Trophoblast cell (in vitro differentiated cells and primary cell): ENCODE data around the gene RASL11A.

ENCODE experiments used
- DNase-seq, 2 donors: peaks; one replicate each; pipeline ENCODE4 v3.0.0-alpha.2; 2016
- H2AFZ ChIP-seq: 2 replicates; pipeline ENCODE4 v1.6.1; 2013; ENCODE audit warnings: low read length, moderate library complexity, mild to moderate bottlenecking; ENCODE audit not compliant: insufficient read depth, poor library complexity
- H2AK5ac ChIP-seq: 2 replicates; pipeline ENCODE4 v1.6.1; 2013; ENCODE audit warnings: mild to moderate bottlenecking, low read length
- H2BK120ac ChIP-seq: 2 replicates; pipeline ENCODE4 v1.6.1; 2013; ENCODE audit warnings: low read length, mild to moderate bottlenecking, moderate library complexity; ENCODE audit not compliant: insufficient read depth, poor library complexity
- H2BK12ac ChIP-seq: 2 replicates; pipeline ENCODE4 v1.6.1; 2013; ENCODE audit warnings: mild to moderate bottlenecking, low read length, moderate library complexity
- H2BK5ac ChIP-seq: 2 replicates; pipeline ENCODE4 v1.6.1; 2013; ENCODE audit warnings: low read length, low read depth, moderate library complexity, mild to moderate bottlenecking; ENCODE audit not compliant: poor library complexity
- H3K14ac ChIP-seq: 2 replicates; pipeline ENCODE4 v1.6.1; 2013; ENCODE audit warnings: mild to moderate bottlenecking, low read length
- H3K18ac ChIP-seq: 2 replicates; pipeline ENCODE4 v1.6.1; 2013; ENCODE audit warnings: mild to moderate bottlenecking, low read length
- H3K23ac ChIP-seq: 2 replicates; pipeline ENCODE4 v1.6.1; 2013; ENCODE audit warnings: low read length
- H3K27ac ChIP-seq: 2 replicates; pipeline ENCODE4 v1.5.1; 2013; ENCODE audit warnings: low read depth, mild to moderate bottlenecking, inconsistent platforms, low read length, moderate library complexity
- H3K27me3 ChIP-seq: 2 replicates; pipeline ENCODE4 v1.6.1; 2013; ENCODE audit warnings: inconsistent platforms, mild to moderate bottlenecking, low read length, moderate library complexity; ENCODE audit not compliant: insufficient read depth
- H3K36me3 ChIP-seq, 2 experiments: 1 replicate in 1 of 2; 2 replicates in 1 of 2; pipeline ENCODE4 v1.6.1; 2013; ENCODE audit warnings: low read length in 2 of 2, mild to moderate bottlenecking in 2 of 2, moderate library complexity in 1 of 2; ENCODE audit not compliant: insufficient read depth in 2 of 2, control insufficient read depth in 1 of 2
- H3K4ac ChIP-seq: 2 replicates; pipeline ENCODE4 v1.6.1; 2013; ENCODE audit warnings: low read depth, mild to moderate bottlenecking, low read length, moderate library complexity
- H3K4me1 ChIP-seq, 2 experiments: 1 replicate in 1 of 2; 2 replicates in 1 of 2; pipeline ENCODE4 v1.6.1; 2013; ENCODE audit warnings: low read length in 2 of 2, mild to moderate bottlenecking in 2 of 2, moderate library complexity in 1 of 2; ENCODE audit not compliant: insufficient read depth in 2 of 2, control insufficient read depth in 1 of 2
- H3K4me2 ChIP-seq: 2 replicates; pipeline ENCODE4 v1.6.1; 2013; ENCODE audit warnings: inconsistent platforms, mild to moderate bottlenecking, low read length, moderate library complexity
- H3K4me3 ChIP-seq: 2 replicates; pipeline ENCODE4 v1.5.1; 2013; ENCODE audit warnings: mild to moderate bottlenecking, low read depth, low read length, inconsistent platforms
- H3K79me1 ChIP-seq: one replicate; pipeline ENCODE4 v1.6.1; 2013; ENCODE audit warnings: low read length
- H3K79me2 ChIP-seq: 2 replicates; pipeline ENCODE4 v1.6.1; 2013; ENCODE audit warnings: low read length, mild to moderate bottlenecking; ENCODE audit not compliant: control insufficient read depth, insufficient read depth, poor library complexity
- H3K9ac ChIP-seq: 2 replicates; pipeline ENCODE4 v1.6.1; 2013; ENCODE audit warnings: mild to moderate bottlenecking, low read length
- H3K9me3 ChIP-seq: 2 replicates; pipeline ENCODE4 v1.6.1; 2013; ENCODE audit warnings: low read depth, mild to moderate bottlenecking, control low read depth, inconsistent platforms, low read length; ENCODE audit not compliant: insufficient read depth
- H4K12ac ChIP-seq: 2 replicates; pipeline ENCODE4 v1.6.1; 2013; ENCODE audit warnings: low read depth, mild to moderate bottlenecking, low read length, moderate library complexity
- H4K8ac ChIP-seq: 2 replicates; pipeline ENCODE4 v1.6.1; 2013; ENCODE audit warnings: low read depth, mild to moderate bottlenecking, low read length, moderate library complexity
- H4K91ac ChIP-seq: one replicate; pipeline ENCODE4 v1.6.1; 2013; ENCODE audit warnings: low read depth, mild to moderate bottlenecking, low read length, moderate library complexity
- WGBS: extraction: QIAGEN DNeasy Blood & Tissue Kit; methylation state at CpG from one replicate; pipeline ENCODE4 v1.1.7; 2013; ENCODE audit warnings: missing lambda C conversion rate; ENCODE audit not compliant: insufficient read length, insufficient coverage; ENCODE audit errors: extremely low coverage; 5-methylcytosine and 5-hydroxymethylcytosine counted together

Gene RASL11A

DNA sequence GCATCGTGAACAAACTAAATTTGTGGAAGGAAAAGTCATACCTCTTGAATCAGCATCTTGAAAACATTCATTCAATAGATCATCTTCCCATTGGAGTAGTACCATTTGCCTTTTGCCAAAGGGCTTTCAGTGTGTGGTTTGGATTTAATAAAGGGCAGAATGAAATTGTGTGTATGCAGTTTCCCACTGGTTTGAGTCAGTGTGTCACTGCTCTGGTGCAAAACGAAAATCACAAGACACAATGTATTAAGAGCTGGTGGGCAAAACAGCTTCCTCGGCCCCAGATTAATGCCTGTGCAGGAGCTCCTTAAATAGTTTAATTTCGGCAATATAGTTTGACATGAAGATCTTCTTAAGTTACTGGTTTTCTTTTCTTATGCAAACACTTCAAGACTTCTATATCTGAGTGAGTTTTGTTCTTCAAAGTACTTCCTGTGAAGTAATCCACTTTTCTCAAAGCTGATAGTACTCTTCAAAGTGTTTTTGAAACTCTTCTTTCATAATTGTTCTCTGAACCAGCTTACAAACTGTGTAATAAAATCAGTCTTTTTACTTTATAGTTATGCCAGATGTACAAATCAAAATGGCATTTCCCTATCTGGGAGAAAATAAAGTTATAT, 32.1 kb downstream of the RASL11A start:
- no peak overlapping the region for H3K9ac ChIP-seq
- H2BK12ac ChIP-seq: no peak overlapping the region
- no peaks in the 10 kb centered on the region for H3K79me2 ChIP-seq
- no peak overlapping the region for H4K8ac ChIP-seq
- no peaks in the 10 kb centered on the region for H3K79me1 ChIP-seq
- H3K4me2 ChIP-seq: no peak overlapping the region
- no peak overlapping the region for H3K14ac ChIP-seq
- no peak overlapping the region for H3K18ac ChIP-seq
- no peak overlapping the region for H2BK120ac ChIP-seq
- H3K4me3 ChIP-seq: no peak overlapping the region
- whole genome bisulfite sequencing: no CpG with 5 or more reads among the region's 4 CpGs
- no peak overlapping the region for H2BK5ac ChIP-seq
- no peaks in the 10 kb centered on the region for H3K9me3 ChIP-seq
- no peak overlapping the region for H4K12ac ChIP-seq
- no peak for DNase-seq
- no peaks in the 10 kb centered on the region for H3K36me3 ChIP-seq
- no peak overlapping the region for H2AFZ ChIP-seq
- no peak overlapping the region for H2AK5ac ChIP-seq
- H3K27me3 ChIP-seq: no peaks in the 10 kb centered on the region
- no peak overlapping the region for H3K4ac ChIP-seq
- H3K4me1 ChIP-seq: peaks cover 0 to 2% of the 10 kb centered on the region in 2 experiments
- no peak overlapping the region for H4K91ac ChIP-seq
- no peak overlapping the region for H3K27ac ChIP-seq
- H3K23ac ChIP-seq: no peak overlapping the region

DNA sequence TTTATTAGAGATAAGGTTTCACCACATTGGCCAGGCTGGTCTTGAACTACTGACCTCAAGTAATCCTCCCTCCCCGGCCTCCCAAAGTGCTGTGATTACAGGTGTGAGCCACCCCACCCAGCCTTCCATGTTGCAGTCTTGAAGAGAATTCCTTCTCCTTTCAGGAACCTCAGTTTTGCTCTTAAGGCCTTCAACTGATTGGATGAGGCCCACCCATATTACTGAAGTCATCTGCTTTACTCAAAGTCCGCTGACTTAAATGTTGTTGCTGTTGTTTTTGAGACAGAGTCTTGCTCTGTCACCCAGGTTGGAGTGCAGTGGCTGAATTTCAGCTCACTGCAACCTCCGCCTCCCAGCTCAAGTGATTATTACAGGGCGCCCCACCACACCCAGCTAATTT, 33.5 kb downstream of the RASL11A start:
- WGBS: no CpG with 5 or more reads among the region's 4 CpGs
- no peak overlapping the region for H3K4me3 ChIP-seq
- no peaks in the 10 kb centered on the region for H3K27me3 ChIP-seq
- peaks cover 0 to 2% of the 10 kb centered on the region in 2 experiments for H3K4me1 ChIP-seq
- no peaks in the 10 kb centered on the region for H3K36me3 ChIP-seq
- no peak overlapping the region for H2AFZ ChIP-seq
- no peak overlapping the region for H3K14ac ChIP-seq
- H3K9ac ChIP-seq: no peak overlapping the region
- H4K91ac ChIP-seq: no peak overlapping the region
- no peak overlapping the region for H3K27ac ChIP-seq
- H2BK12ac ChIP-seq: no peak overlapping the region
- no peak overlapping the region for H3K23ac ChIP-seq
- H3K79me1 ChIP-seq: no peaks in the 10 kb centered on the region
- no peak overlapping the region for H3K18ac ChIP-seq
- H3K4me2 ChIP-seq: no peak overlapping the region
- no peak for DNase-seq
- H4K8ac ChIP-seq: no peak overlapping the region
- no peak overlapping the region for H2BK5ac ChIP-seq
- no peaks in the 10 kb centered on the region for H3K79me2 ChIP-seq
- H2BK120ac ChIP-seq: no peak overlapping the region
- H2AK5ac ChIP-seq: no peak overlapping the region
- no peak overlapping the region for H4K12ac ChIP-seq
- no peaks in the 10 kb centered on the region for H3K9me3 ChIP-seq
- H3K4ac ChIP-seq: no peak overlapping the region

DNA sequence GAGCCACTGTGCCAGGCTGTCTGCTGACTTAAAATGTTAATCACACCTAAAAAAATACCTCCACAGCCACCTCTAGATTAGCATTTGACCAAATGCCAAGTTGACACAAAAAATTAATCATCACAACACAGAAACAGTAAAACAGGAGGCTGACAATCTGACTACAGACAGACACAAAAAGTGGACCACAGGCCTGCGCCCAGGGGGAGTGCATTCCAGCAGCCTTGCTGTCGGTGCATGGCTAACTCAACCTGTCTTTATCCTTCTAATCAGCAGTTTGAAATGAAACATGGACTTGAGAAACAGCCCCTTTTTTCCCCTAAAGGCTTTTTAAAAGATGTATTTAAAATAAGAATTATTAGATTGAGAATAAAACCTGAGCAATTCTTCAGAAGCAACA, 34.0 kb downstream of the RASL11A start:
- Histone ChIP-seq H3K79me1 (no peaks in the 10 kb centered on the region), H2AFZ (no peak overlapping the region)
- no CpG with 5 or more reads among the region's 2 CpGs for WGBS

DNA sequence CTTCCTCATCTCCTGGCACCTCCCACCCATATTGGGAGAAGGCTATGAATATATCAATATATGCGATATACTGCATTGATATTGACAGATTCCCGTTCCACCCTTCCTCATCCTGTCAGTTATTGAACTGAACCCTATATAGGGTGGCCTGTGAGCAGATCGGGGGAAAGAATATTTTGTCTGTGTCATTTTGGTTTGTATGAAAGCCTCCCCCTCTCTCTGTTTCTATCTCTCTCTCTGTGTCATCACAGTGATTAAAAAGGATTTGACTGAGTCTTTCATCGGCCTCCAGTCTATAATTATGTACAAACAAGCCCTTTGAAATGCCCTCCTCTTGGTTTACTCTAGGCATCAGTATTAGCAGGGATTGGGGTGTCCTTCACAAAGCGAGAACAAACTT, 35.7 kb downstream of the RASL11A start:
- H3K14ac ChIP-seq: no peak overlapping the region
- H3K36me3 ChIP-seq: no peaks in the 10 kb centered on the region
- no peak overlapping the region for H2BK12ac ChIP-seq
- no peak overlapping the region for H2AK5ac ChIP-seq
- no peak overlapping the region for H3K18ac ChIP-seq
- no peaks in the 10 kb centered on the region for H3K27me3 ChIP-seq
- H2BK5ac ChIP-seq: no peak overlapping the region
- H3K79me1 ChIP-seq: no peaks in the 10 kb centered on the region
- no peak overlapping the region for H2BK120ac ChIP-seq
- H4K8ac ChIP-seq: no peak overlapping the region
- no peaks in the 10 kb centered on the region for H3K9me3 ChIP-seq
- DNase-seq: no peak
- H3K4me1 ChIP-seq: peaks cover 0 to 3% of the 10 kb centered on the region in 2 experiments
- H3K4me2 ChIP-seq: no peak overlapping the region
- H2AFZ ChIP-seq: no peak overlapping the region
- WGBS: no CpG with 5 or more reads among the region's 5 CpGs
- no peak overlapping the region for H3K4ac ChIP-seq
- no peak overlapping the region for H3K9ac ChIP-seq
- no peak overlapping the region for H3K27ac ChIP-seq
- H4K91ac ChIP-seq: no peak overlapping the region
- H4K12ac ChIP-seq: no peak overlapping the region
- H3K4me3 ChIP-seq: no peak overlapping the region
- no peak overlapping the region for H3K23ac ChIP-seq
- H3K79me2 ChIP-seq: no peaks in the 10 kb centered on the region

More for the DNA sequence above, 34.0 kb downstream of the RASL11A start:
- H4K91ac ChIP-seq: no peak overlapping the region
- H3K27me3 ChIP-seq: no peaks in the 10 kb centered on the region
- H3K4me2 ChIP-seq: no peak overlapping the region
- H3K9me3 ChIP-seq: no peaks in the 10 kb centered on the region
- H2AK5ac ChIP-seq: no peak overlapping the region
- H3K4me1 ChIP-seq: peaks cover 0 to 2% of the 10 kb centered on the region in 2 experiments
- no peaks in the 10 kb centered on the region for H3K79me2 ChIP-seq
- H3K27ac ChIP-seq: no peak overlapping the region
- no peak overlapping the region for H2BK5ac ChIP-seq
- no peak for DNase-seq
- no peak overlapping the region for H4K8ac ChIP-seq
- H3K4ac ChIP-seq: no peak overlapping the region
- no peak overlapping the region for H3K14ac ChIP-seq
- H3K36me3 ChIP-seq: no peaks in the 10 kb centered on the region
- no peak overlapping the region for H3K18ac ChIP-seq
- no peak overlapping the region for H2BK120ac ChIP-seq
- H2BK12ac ChIP-seq: no peak overlapping the region
- no peak overlapping the region for H3K9ac ChIP-seq
- no peak overlapping the region for H3K4me3 ChIP-seq
- H4K12ac ChIP-seq: no peak overlapping the region
- no peak overlapping the region for H3K23ac ChIP-seq
